Lower lobe of right lung (tissue), 2 donors: ENCODE data around the gene HOXD8. TPM values are rescaled to one million over a fixed set of nuclear protein-coding genes. Genes with fewer than 3 reads are reported as not detected.

Source experiments
- ATAC-seq, 2 donors: fragments of 200-7000 bp; cut with Tn5 transposase; one replicate each; pipeline ENCODE4 v1.9.1; 2020 to 2022; ENCODE audit warnings: mild to moderate bottlenecking in 2 of 2, moderate library complexity in 2 of 2
- DNase-seq: peaks from one replicate; pipeline ENCODE4 v3.0.0-alpha.2; 2020
- H3K27ac ChIP-seq: fragments of 200-600 bp; one replicate; pipeline ENCODE4 v1.8.0; 2022
- H3K27me3 ChIP-seq: fragments of 200-600 bp; one replicate; pipeline ENCODE4 v1.8.0; 2022; ENCODE audit warnings: low read depth
- H3K36me3 ChIP-seq: fragments of 200-600 bp; one replicate; pipeline ENCODE4 v1.8.0; 2022; ENCODE audit warnings: mild to moderate bottlenecking
- H3K4me1 ChIP-seq: fragments of 200-600 bp; one replicate; pipeline ENCODE4 v1.8.0; 2022
- H3K4me3 ChIP-seq: fragments of 200-600 bp; one replicate; pipeline ENCODE4 v1.8.0; 2022; ENCODE audit warnings: mild to moderate bottlenecking
- H3K9me3 ChIP-seq: fragments of 200-600 bp; one replicate; pipeline ENCODE4 v1.8.0; 2022
- CTCF ChIP-seq: fragments of 200-600 bp; IDR thresholded peaks from one replicate; pipeline ENCODE4 v1.8.0; 2022; ENCODE audit warnings: antibody characterized with exemption, mild to moderate bottlenecking
- intact Hi-C: fragments of 100-400 bp; cut with DNase I; formaldehyde crosslinking; loops from one replicate; pipeline ENCODE4 v1.11.0; 2022
- total RNA-seq: library from RNA; stranded (reverse); fragmentation: NEBNext Ultra II Directional; extraction: Animal tissue kit (Norgen Biotek cat#: 25700); gene quantifications from one replicate; pipeline ENCODE4 v1.2.1, GENCODE V29; 2021
- donor health status: DM: no; HTN: yes; CAD: no; lungs with severe emphysema.

HOXD8 gene
- total RNA-seq, 1 donor from 2014 or later = 2.3 TPM

DNA sequence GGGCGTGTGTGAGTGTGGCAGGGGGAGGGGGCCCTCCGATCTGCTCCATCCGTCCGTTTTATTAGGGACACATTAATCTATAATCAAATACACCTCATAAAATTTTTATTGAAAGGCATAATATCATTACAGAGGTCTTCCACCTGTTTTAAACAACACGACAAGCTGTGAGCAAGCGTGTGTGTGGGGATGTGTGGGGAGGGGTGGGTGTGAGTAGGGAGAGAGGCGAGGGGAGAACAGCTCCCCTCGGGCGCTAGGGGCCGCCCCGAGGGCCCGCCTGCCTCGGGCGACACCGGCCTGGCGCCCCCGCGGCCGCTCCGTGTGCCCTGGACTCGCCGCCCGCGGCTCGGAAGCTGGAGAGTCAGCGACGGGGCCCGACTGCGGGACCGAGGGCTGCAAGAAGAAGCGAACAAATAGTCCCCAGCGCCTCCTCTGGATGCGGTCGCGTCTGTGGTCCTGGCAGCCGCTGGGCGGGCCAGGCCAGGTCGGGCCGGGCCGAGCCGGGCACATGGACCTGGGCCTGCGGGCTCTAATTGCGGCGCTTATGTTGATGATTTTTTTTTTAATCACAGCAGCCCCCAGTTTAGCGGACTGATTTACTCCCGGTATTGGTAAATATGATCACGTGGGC lies 7.3 kb upstream of the HOXD8 start:
- H3K27me3 ChIP-seq = peaks cover 100% of the 10 kb centered on the region
- no peak overlapping the region for H3K27ac ChIP-seq
- H3K9me3 ChIP-seq = no peaks in the 10 kb centered on the region
- ATAC-seq = peak in 1 of 2 donors; percentile 22
- H3K4me3 ChIP-seq = peak overlapping the region; percentile 41
- DNase-seq = no peak
- no peaks in the 10 kb centered on the region for H3K36me3 ChIP-seq
- intact Hi-C loops = no loop called here
- no peak for TF ChIP-seq CTCF
- H3K4me1 ChIP-seq = peaks cover 13% of the 10 kb centered on the region

DNA sequence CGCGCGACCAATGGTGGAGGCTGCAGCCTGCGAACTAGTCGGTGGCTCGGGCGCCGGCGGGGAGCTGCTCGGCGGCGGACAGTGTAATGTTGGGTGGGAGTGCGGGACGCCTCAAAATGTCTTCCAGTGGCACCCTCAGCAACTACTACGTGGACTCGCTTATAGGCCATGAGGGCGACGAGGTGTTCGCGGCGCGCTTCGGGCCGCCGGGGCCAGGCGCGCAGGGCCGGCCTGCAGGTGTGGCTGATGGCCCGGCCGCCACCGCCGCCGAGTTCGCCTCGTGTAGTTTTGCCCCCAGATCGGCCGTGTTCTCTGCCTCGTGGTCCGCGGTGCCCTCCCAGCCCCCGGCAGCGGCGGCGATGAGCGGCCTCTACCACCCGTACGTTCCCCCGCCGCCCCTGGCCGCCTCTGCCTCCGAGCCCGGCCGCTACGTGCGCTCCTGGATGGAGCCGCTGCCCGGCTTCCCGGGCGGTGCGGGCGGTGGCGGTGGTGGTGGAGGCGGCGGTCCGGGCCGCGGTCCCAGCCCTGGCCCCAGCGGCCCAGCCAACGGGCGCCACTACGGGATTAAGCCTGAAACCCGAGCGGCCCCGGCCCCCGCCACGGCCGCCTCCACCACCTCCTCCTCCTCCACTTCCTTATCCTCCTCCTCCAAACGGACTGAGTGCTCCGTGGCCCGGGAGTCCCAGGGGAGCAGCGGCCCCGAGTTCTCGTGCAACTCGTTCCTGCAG lies 6.7 kb upstream of the HOXD8 start, which contains the start of gene HOXD9:
Gene HOXD9 (plus strand): TSS at position 37 of the 728 bp plus-strand sequence. CDS start 50 bp downstream, at position 87.
- no peaks in the 10 kb centered on the region for H3K9me3 ChIP-seq
- H3K4me3 ChIP-seq = peak within 1 kb of the TSS; percentile 41
- H3K4me1 ChIP-seq = peaks cover 13% of the 10 kb centered on the region
- TF ChIP-seq CTCF = no peak
- peaks cover 98% of the 10 kb centered on the region for H3K27me3 ChIP-seq
- intact Hi-C loops = no loop called here
- ATAC-seq (peak in 1 of 2 donors; percentile 27), DNase-seq (no peak)
- H3K36me3 ChIP-seq = no peaks in the 10 kb centered on the region
- no peak within 1 kb of the TSS for H3K27ac ChIP-seq

DNA sequence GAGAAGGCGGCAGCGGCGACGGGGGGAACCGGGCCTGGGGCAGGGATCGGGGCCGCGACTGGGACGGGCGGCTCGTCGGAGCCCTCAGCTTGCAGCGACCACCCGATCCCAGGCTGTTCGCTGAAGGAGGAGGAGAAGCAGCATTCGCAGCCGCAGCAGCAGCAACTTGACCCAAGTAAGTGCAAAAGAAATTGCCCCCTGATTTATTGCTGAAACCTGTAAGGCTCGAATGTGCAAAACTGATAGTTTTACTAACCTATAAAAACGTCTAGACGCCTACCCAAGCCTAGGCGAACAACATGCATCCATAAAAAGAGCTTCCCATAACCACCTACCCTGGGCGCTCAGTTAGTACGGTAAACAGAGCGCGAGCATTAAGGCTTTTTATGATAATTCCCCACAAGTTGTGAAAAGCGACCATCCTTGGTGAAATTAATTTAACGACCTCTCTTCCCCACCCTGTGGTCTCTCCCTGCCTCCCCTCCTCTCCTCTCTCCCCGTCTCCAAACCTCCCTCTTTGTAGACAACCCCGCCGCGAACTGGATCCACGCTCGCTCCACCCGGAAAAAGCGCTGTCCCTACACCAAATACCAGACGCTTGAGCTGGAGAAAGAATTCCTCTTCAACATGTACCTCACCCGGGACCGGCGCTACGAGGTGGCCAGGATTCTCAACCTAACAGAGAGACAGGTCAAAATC lies 5.9 kb upstream of the HOXD8 start:
- intact Hi-C loops = no loop called here
- Histone ChIP-seq H3K4me1 (peaks cover 14% of the 10 kb centered on the region), H3K27me3 (peaks cover 98% of the 10 kb centered on the region), H3K9me3 (no peaks in the 10 kb centered on the region), H3K36me3 (no peaks in the 10 kb centered on the region), H3K27ac (no peak overlapping the region), H3K4me3 (peak overlapping the region; percentile 41)
- TF ChIP-seq CTCF = no peak
- ATAC-seq = no peak
- no peak for DNase-seq

DNA sequence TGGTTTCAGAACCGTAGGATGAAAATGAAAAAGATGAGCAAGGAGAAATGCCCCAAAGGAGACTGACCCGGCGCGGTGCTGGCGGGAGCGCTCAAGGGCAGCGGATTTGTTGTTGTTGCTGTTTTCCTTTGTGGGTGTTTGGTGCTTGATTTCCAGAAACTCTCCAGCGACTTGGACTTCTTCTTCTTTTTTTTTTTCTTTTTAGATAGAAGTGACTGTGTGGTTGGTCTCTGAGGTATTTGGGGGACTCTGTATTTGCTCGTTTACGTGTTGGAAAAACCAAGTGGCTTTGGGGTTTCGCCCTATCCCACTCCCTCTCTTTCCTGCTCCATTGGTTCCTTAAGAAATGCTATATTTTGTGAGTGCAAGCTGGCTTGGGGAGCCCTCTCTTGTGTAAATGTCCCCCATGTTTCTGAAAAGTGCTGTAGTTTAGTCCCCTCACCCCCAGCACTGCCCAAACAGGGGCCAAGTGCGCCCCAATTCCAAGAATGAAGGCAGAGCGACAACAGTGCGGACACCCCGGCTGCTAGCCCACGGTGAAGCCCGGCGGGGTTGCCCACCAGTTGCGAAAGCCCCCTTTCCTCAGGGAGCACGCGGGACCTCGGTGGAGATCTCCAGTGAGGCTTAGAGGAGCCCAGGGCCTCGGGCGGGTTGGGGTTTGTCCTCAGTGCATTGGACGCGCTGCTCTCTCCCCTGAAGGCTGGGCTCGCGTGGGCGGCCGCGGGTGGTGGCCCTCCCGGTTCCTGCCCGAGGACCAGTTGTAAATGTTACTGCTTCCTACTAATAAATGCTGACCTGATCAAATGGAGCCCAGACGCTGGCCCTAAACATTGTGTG lies 5.2 kb upstream of the HOXD8 start:
- DNase-seq (no peak), ATAC-seq (no peak)
- intact Hi-C loops = no loop called here
- no peak overlapping the region for H3K27ac ChIP-seq
- peaks cover 22% of the 10 kb centered on the region for H3K4me1 ChIP-seq
- H3K4me3 ChIP-seq = no peak overlapping the region
- no peaks in the 10 kb centered on the region for H3K36me3 ChIP-seq
- H3K27me3 ChIP-seq = peaks cover 98% of the 10 kb centered on the region
- H3K9me3 ChIP-seq = no peaks in the 10 kb centered on the region
- TF ChIP-seq CTCF = no peak
